Measurements from ENCODE around the gene ERCC6L2.

Gene ERCC6L2

DNA sequence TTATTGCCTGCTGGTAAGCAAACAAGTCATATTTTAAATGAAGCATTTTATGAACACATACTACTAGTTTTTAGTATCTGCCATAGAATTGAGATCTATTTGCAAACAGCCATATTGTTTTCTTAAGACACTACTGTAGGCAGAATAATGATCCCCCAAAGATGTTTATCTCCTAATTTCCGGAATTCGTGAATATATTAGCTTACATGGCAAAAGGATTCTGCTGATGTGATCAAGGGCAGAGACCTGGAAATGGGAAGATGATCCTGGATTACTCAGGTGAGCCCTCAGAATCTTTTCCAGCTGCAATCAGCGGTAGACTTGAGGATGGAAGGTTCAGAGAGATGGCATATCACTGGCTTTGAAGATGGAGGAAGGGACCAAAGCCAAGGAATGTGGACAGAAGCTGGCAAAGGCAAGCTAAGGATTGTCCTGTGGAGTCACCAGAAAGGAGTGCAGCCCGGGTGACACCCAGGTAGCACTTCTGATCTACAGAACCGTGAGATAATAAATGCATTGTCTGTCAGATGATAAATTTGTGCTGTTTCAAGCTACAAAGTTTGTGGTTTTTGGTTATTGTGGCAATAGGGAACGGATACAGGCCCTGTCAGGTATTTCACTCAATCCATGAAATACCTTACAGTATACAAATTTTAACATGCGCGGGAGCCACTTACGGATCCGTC is 1.0 kb upstream of the ERCC6L2 start (continued):
- TF ChIP-seq ZNF335 (tag by site-specific recombination; conservative IDR thresholded peaks at IDR 0.05) = 0 out of 2 replicates have a peak, but pooled peaks have one; percentile 3

DNA sequence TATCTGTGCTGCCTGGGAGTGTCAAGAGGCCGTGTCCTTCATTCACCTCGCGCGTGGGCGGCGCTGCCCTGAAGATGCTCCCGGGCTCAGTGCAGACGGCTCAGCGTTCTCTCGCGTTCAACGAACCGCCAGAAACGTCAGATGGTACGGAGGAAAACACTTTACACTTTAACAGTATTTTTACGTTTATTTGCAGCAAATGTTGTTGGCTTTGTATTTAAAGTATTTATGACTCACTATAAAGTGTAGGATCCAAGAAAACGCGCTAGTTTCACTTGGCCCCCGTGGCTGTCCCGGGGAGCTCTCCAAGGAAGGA is 544 bp upstream of the ERCC6L2 start:
- TF ChIP-seq ZFP37 (tag by site-specific recombination; IDR thresholded peaks at IDR 0.05) = 0 out of 2 replicates have a peak, but pooled peaks have one; percentile 25
- TF ChIP-seq ZNF423 (tag by site-specific recombination; IDR thresholded peaks at IDR 0.05) = no peak
- ChIA-PET POLR2A (interaction anchor here (0.6 to 2.9 kb wide), 20 partner anchors 9 to 369 kb away, joined by 3 to 11 read pairs (median 4); no protein-coding TSS in a partner anchor), CTCF (interaction anchor here (0.7 to 1.5 kb wide), 4 partner anchors 9 to 1797 kb away, joined by 3 to 5 read pairs (median 3); no protein-coding TSS in a partner anchor)
- peaks cover 3% of the 10 kb centered on the region; the same call in 1 of the 2 replicates for H3K4me1 ChIP-seq (ENCODE audit: control insufficient read depth, insufficient read depth, low read length)
- peaks cover 0 to 11% of the 10 kb centered on the region in 2 experiments; a peak in 1 of 3 replicates for H3K36me3 ChIP-seq (ENCODE audit: control insufficient read depth in 2 of 2, insufficient read depth in 1 of 2, low read length in 2 of 2)
- H3K27ac ChIP-seq (ENCODE audit: extremely low read depth, low read depth, low read length) = no peak overlapping the region
- H3K4me3 ChIP-seq (ENCODE audit: low read depth, low read length) = no peak overlapping the region
- H3K9me3 ChIP-seq (ENCODE audit: control insufficient read depth, insufficient read depth, low read depth, low read length) = no peaks in the 10 kb centered on the region

DNA sequence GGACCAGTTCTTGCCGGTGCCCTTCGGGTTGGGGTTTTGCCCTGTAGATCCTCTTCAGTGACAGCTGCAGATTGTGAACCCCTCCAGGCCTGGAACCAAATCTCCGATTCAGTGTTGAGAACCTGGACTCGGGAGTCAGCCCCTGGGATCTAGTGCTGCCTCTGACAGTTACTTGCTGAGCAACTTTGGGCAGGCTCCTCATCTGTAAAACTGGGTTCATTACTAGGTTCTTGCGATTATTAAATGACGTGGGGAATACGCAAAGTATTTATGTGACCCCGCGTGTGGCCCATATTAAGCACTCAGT is 600 bp downstream of the ERCC6L2 start:
- Histone ChIP-seq H3K36me3 (ENCODE audit: control insufficient read depth in 2 of 2, insufficient read depth in 1 of 2, low read length in 2 of 2) (peaks cover 0 to 16% of the 10 kb centered on the region in 2 experiments; a peak in 1 of 3 replicates), H3K4me3 (ENCODE audit: low read depth, low read length) (no peak overlapping the region), H3K4me1 (ENCODE audit: control insufficient read depth, insufficient read depth, low read length) (peaks cover 5% of the 10 kb centered on the region; the same call in 1 of the 2 replicates), H3K9me3 (ENCODE audit: control insufficient read depth, insufficient read depth, low read depth, low read length) (no peaks in the 10 kb centered on the region), H3K27ac (ENCODE audit: extremely low read depth, low read depth, low read length) (no peak overlapping the region)
- ChIA-PET CTCF (interaction anchor here (0.6 to 1.5 kb wide), 3 partner anchors 8 to 342 kb away, joined by 3 to 7 read pairs (median 3); no protein-coding TSS in a partner anchor), POLR2A (interaction anchor here (0.6 to 2.9 kb wide), 9 partner anchors 8 to 432 kb away, joined by 3 to 11 read pairs (median 6); no protein-coding TSS in a partner anchor)
- TF ChIP-seq ZXDB (tag by site-specific recombination; IDR thresholded peaks at IDR 0.05) (peak; percentile 5; the same call in 1 of the 2 replicates), TRIM28 (IDR thresholded peaks at IDR 0.05; ENCODE audit: borderline replicate concordance, low read length) (no peak; the same call in 1 of the 2 replicates)

DNA sequence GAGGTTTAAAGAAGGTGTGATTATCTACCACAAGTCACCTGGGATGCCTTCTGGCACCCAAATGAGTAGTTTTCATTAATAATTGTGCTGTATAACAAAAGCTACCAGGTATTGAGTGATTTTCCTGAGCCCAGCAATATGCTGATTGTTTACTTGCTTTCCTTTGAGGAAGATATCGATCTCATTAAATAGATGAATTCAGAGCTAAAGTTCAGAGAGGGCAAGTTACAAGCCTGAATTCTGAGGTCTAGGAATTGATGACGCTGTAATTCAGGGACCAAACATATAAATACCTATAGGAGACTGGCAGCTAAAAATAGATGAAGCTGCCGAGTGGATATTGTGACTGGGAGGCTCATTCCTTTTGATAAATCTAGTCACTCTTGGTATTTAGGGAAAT is 1.1 kb downstream of the ERCC6L2 start:
- CTCF ChIA-PET = interaction anchor here (1.0 kb wide), 1 partner anchor 341 kb away, joined by 7 read pairs; no protein-coding TSS in a partner anchor
- POLR2A ChIA-PET = interaction anchor here (2.5 kb wide), 1 partner anchor 368 kb away, joined by 11 read pairs; no protein-coding TSS in a partner anchor
- H3K27ac ChIP-seq (ENCODE audit: extremely low read depth, low read depth, low read length) = no peak overlapping the region

DNA sequence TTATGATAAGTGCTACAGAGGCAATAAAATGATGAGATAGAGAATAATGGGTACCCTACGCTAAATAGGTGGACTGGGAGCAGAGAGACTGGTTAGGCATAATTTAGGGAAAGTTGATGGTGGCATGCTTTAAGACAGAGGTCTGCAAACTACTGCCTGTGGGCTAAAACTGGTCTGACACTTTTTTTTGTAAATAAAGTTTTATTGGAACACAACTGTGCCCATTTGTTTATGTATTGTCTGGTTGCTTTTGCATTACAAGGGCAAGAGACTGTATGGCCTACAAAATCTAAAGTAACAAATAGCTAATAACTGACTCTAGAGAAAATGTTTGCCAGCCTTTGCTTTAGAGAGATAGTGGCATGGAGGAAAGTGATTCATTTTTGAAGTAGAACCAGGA is 2.5 kb downstream of the ERCC6L2 start:
- Histone ChIP-seq H3K27ac (ENCODE audit: extremely low read depth, low read depth, low read length) (no peak overlapping the region), H3K9me3 (ENCODE audit: control insufficient read depth, insufficient read depth, low read depth, low read length) (no peaks in the 10 kb centered on the region), H3K4me3 (ENCODE audit: low read depth, low read length) (no peak overlapping the region), H3K36me3 (ENCODE audit: control insufficient read depth in 2 of 2, insufficient read depth in 1 of 2, low read length in 2 of 2) (peaks cover 0 to 23% of the 10 kb centered on the region in 2 experiments; a peak in 1 of 3 replicates), H3K4me1 (ENCODE audit: control insufficient read depth, insufficient read depth, low read length) (peaks cover 5% of the 10 kb centered on the region; the same call in 1 of the 2 replicates)
- ChIA-PET POLR2A (no interaction called here), CTCF (no interaction called here)
- TF ChIP-seq ZNF76 (tag by site-specific recombination; IDR thresholded peaks at IDR 0.05; ENCODE audit: borderline replicate concordance, low read depth) = no peak
- TF ChIP-seq ZNF843 (tag by site-specific recombination; IDR thresholded peaks at IDR 0.05) = no peak
- TF ChIP-seq, protein P1, sequence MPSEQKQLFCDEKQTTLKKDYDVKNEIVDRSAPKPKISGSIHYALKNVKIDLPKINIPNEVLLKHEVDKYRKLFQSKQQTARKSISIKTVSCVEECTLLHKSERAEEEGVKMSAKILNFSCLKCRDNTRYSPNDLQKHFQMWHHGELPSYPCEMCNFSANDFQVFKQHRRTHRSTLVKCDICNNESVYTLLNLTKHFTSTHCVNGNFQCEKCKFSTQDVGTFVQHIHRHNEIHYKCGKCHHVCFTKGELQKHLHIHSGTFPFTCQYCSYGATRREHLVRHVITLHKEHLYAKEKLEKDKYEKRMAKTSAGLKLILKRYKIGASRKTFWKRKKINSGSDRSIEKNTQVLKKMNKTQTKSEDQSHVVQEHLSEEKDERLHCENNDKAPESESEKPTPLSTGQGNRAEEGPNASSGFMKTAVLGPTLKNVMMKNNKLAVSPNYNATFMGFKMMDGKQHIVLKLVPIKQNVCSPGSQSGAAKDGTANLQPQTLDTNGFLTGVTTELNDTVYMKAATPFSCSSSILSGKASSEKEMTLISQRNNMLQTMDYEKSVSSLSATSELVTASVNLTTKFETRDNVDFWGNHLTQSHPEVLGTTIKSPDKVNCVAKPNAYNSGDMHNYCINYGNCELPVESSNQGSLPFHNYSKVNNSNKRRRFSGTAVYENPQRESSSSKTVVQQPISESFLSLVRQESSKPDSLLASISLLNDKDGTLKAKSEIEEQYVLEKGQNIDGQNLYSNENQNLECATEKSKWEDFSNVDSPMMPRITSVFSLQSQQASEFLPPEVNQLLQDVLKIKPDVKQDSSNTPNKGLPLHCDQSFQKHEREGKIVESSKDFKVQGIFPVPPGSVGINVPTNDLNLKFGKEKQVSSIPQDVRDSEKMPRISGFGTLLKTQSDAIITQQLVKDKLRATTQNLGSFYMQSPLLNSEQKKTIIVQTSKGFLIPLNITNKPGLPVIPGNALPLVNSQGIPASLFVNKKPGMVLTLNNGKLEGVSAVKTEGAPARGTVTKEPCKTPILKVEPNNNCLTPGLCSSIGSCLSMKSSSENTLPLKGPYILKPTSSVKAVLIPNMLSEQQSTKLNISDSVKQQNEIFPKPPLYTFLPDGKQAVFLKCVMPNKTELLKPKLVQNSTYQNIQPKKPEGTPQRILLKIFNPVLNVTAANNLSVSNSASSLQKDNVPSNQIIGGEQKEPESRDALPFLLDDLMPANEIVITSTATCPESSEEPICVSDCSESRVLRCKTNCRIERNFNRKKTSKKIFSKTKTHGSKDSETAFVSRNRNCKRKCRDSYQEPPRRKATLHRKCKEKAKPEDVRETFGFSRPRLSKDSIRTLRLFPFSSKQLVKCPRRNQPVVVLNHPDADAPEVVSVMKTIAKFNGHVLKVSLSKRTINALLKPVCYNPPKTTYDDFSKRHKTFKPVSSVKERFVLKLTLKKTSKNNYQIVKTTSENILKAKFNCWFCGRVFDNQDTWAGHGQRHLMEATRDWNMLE (tag by site-specific recombination; conservative IDR thresholded peaks at IDR 0.05; ENCODE audit: low read depth) = no peak
- TF ChIP-seq WT1 (tag by site-specific recombination; IDR thresholded peaks at IDR 0.05) = no peak
- no peak for TF ChIP-seq IKZF3 (tag by site-specific recombination; IDR thresholded peaks at IDR 0.05)
- TF ChIP-seq ZNF138 (tag by site-specific recombination; IDR thresholded peaks at IDR 0.05; ENCODE audit: borderline replicate concordance) = no peak
- TF ChIP-seq MZF1 (tag by site-specific recombination; IDR thresholded peaks at IDR 0.05; ENCODE audit: borderline replicate concordance) = no peak
- TF ChIP-seq ZNF654 (tag by site-specific recombination; IDR thresholded peaks at IDR 0.05; ENCODE audit: low read depth) = no peak
- no peak for TF ChIP-seq ZNF837 (tag by site-specific recombination; IDR thresholded peaks at IDR 0.05)
- TF ChIP-seq SETDB1 (IDR thresholded peaks at IDR 0.05; ENCODE audit: insufficient read length, low read length) = no peak
- TF ChIP-seq ZNF114 (tag by site-specific recombination; IDR thresholded peaks at IDR 0.05) = no peak
- no peak for TF ChIP-seq BCL11A (tag by site-specific recombination; IDR thresholded peaks at IDR 0.05; ENCODE audit: low read depth)
- no peak for TF ChIP-seq ZNF174 (tag by site-specific recombination; IDR thresholded peaks at IDR 0.05)
- TF ChIP-seq ZNF155 (tag by site-specific recombination; IDR thresholded peaks at IDR 0.05) = no peak
- no peak for TF ChIP-seq ZNF302 (tag by site-specific recombination; IDR thresholded peaks at IDR 0.05; ENCODE audit: low read depth)
- no peak for TF ChIP-seq REPIN1 (tag by site-specific recombination; IDR thresholded peaks at IDR 0.05; ENCODE audit: low read depth)

More for the DNA sequence above, 1.1 kb downstream of the ERCC6L2 start:
- H3K4me3 ChIP-seq (ENCODE audit: low read depth, low read length) = no peak overlapping the region
- no peaks in the 10 kb centered on the region for H3K9me3 ChIP-seq (ENCODE audit: control insufficient read depth, insufficient read depth, low read depth, low read length)
- H3K36me3 ChIP-seq (ENCODE audit: control insufficient read depth in 2 of 2, insufficient read depth in 1 of 2, low read length in 2 of 2) = peaks cover 0 to 19% of the 10 kb centered on the region in 2 experiments; a peak in 1 of 3 replicates
- TF ChIP-seq ZNF654 (tag by site-specific recombination; IDR thresholded peaks at IDR 0.05; ENCODE audit: low read depth) = no peak
- TF ChIP-seq ZNF561 (tag by site-specific recombination; IDR thresholded peaks at IDR 0.05; ENCODE audit: borderline replicate concordance) = no peak
- H3K4me1 ChIP-seq (ENCODE audit: control insufficient read depth, insufficient read depth, low read length) = peaks cover 5% of the 10 kb centered on the region; the same call in 1 of the 2 replicates

Measured in HEK293 (cell line).